Activated T-cell treated with anti-CD3 and anti-CD28 coated beads, Interleukin-2, amount 50 U/mL, for 4 hours (primary cell): ENCODE results near the gene CKM. TPM values are rescaled to one million over a fixed set of nuclear protein-coding genes. Genes with fewer than 3 reads are reported as not detected.
"Not testable (repeated sequence)": the region's sequence is repeated elsewhere in the genome, so short reads cannot be mapped to it uniquely, and the experiment has no call there.

ENCODE experiments used
- ATAC-seq, 2 donors: fragments of 200-7000 bp; cut with Tn5 transposase; one replicate each; pipeline ENCODE4 v1.10.0; 2021
- DNase-seq: peaks from one replicate; pipeline ENCODE4 v3.0.0-alpha.2; 2020
- H3K27me3 Mint-ChIP-seq: one replicate; pipeline ENCODE4 v1.8.0; 2021; ENCODE audit warnings: low read depth, mixed read lengths
- H3K36me3 Mint-ChIP-seq: one replicate; pipeline ENCODE4 v1.8.0; 2022; ENCODE audit warnings: mixed read lengths; ENCODE audit not compliant: insufficient read depth
- H3K4me1 Mint-ChIP-seq: one replicate; pipeline ENCODE4 v1.8.0; 2021; ENCODE audit warnings: low read depth, mixed read lengths
- H3K4me3 Mint-ChIP-seq: one replicate; pipeline ENCODE4 v1.8.0; 2021; ENCODE audit warnings: mild to moderate bottlenecking, moderate library complexity, mixed read lengths
- H3K9me3 Mint-ChIP-seq: one replicate; pipeline ENCODE4 v1.8.0; 2021; ENCODE audit warnings: mixed read lengths
- total RNA-seq, 3 donors: library from RNA; stranded (reverse); gene quantifications; one replicate each; pipeline ENCODE4 v1.2.1, GENCODE V29; 2021

Gene CKM
- total RNA-seq, 3 donors from 2014 or later, result not detected

DNA sequence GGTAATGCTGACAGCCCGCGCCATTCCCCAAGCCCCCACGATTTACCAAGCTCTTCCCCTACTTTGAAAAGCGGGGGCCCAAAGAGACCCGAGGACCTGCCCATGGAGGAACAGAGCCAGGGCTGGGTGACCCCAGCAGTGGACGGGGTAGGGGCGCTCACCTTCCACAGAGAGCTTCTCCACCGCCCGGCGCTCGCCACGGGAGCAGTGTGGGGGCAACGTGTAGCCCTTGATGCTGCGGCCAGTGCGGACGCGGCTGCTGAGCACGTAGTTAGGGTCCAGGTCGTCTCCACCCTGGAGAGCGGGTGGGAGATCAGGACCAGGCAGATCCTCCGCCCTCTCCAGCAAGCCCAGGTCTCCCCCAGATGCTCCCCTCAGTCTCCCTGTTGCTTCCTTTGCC, 7.4 kb downstream of the CKM start:
- DNase-seq (no peak), ATAC-seq (no peak)
- H3K9me3 Mint-ChIP-seq, result no peaks in the 10 kb centered on the region
- H3K36me3 Mint-ChIP-seq, result no peaks in the 10 kb centered on the region
- H3K4me3 Mint-ChIP-seq, result no peak overlapping the region
- H3K4me1 Mint-ChIP-seq, result no peaks in the 10 kb centered on the region
- peaks cover 45% of the 10 kb centered on the region for H3K27me3 Mint-ChIP-seq

DNA sequence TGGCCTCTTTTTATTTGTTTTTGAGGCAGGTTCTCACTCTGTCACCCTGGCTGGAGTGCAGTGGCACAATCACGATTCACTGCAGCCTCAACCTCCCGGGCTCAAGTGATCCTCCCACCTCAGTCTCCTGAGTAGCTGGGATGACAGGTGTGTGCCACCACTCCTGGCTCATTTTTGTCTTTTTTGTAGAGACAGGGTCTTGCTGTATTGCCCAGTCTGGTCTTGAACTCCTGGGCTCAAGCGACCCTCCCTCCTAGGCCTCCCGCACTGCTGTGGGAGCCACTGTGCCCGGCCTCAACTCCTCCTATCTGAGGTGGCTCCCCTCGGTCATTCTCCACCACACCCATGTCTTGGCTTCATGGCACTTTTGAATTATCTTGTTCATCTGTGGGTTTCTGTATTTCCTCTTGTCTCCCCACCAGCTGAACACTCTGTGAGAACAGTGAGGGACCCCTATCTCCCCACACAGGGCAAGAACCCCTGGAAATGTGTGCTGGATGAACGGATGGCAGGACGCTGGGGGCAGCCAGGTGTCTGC, 7.9 kb downstream of the CKM start:
- peaks cover 43% of the 10 kb centered on the region for H3K27me3 Mint-ChIP-seq
- H3K4me3 Mint-ChIP-seq, result no peak overlapping the region
- no peak for DNase-seq
- no peaks in the 10 kb centered on the region for H3K36me3 Mint-ChIP-seq
- no peaks in the 10 kb centered on the region for H3K4me1 Mint-ChIP-seq
- no peak for ATAC-seq
- H3K9me3 Mint-ChIP-seq, result no peaks in the 10 kb centered on the region

DNA sequence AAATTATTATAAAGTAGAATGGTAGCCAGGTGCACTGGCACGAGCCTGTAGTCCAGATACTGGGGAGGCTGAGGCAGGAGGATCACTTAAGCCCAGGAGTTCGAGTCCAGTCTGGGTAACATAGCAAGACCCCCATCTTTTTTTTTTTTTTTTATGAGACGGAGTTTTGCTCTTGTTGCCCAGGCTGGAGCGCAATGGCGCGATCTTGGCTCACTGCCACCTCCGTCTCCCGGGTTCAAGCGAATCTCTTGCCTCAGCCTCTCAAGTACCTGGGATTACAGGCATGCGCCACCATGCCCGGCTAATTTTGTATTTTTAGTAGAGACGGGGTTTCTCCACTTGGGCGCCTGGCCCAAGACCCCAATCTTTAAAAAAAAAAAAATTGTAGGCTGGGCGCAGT, 10.4 kb downstream of the CKM start:
- not testable (repeated sequence) for H3K4me1 Mint-ChIP-seq, DNase-seq, H3K9me3 Mint-ChIP-seq, H3K4me3 Mint-ChIP-seq, ATAC-seq, H3K36me3 Mint-ChIP-seq
- H3K27me3 Mint-ChIP-seq, result peaks cover 29% of the 10 kb centered on the region

DNA sequence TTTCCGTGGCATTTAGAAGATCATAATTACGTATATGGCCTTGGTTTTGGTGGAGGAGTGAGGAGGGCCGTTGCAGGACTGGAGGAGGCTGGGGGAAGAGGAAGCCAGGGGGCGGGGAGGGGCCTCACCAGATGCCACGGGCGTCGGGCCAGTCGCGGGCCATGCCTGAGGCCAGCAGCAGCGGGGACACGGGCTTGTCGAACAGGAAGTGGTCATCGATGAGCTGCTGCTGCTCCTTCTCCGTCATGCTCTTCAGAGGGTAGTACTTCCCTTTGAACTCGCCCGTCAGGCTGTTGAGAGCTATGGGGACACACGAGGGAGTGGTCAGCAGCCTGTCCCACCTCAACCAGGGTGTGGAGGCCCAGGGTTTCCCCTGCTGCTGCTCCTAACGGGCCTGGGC, 11.1 kb downstream of the CKM start:
- DNase-seq (no peak), ATAC-seq (no peak)
- Mint-ChIP-seq H3K4me3 (no peak overlapping the region), H3K27me3 (peaks cover 25% of the 10 kb centered on the region), H3K4me1 (no peaks in the 10 kb centered on the region), H3K9me3 (no peaks in the 10 kb centered on the region), H3K36me3 (no peaks in the 10 kb centered on the region)

DNA sequence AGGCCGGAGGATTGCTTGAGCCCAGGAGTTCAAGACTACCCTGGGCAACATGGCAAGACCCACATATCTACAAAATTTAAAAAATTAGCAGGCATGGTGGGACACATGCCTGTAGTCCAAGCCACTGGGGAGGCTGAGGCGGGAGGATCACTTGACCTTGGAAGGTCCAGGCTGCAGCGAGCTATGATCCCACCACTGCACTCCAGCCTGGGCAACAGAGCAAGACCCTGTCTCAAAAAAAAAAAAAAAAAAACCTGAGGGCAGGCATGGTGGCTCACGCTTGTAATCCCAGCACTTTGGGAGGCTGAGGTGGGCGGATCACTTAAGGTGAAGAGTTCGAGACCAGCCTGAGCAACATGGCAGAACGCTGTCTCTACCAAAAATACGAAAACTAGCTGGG, 13.4 kb downstream of the CKM start:
- not testable (repeated sequence) for ATAC-seq, DNase-seq, H3K9me3 Mint-ChIP-seq, H3K4me1 Mint-ChIP-seq, H3K4me3 Mint-ChIP-seq, H3K36me3 Mint-ChIP-seq
- H3K27me3 Mint-ChIP-seq, result peaks cover 12% of the 10 kb centered on the region

DNA sequence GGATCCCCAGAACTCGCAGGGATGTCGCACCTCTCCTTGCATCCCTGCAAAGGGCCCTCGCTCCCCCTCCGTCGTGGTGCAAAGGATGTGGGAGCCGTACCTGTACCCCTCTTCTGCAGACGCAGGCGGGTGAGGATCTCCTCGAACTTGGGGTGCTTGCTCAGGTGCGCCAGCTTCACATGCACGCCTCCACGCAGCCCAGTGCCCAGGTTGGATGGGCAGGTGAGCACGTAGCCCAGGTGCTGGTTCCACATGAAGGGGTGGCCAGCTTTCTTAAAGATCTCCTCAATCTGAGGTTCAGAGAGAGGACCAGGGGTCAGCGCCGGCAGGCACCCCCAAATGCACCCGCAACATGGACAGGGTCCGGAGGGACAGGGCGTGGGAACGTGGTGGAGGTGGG, 15.3 kb downstream of the CKM start:
- Mint-ChIP-seq H3K36me3 (no peaks in the 10 kb centered on the region), H3K4me1 (no peaks in the 10 kb centered on the region), H3K9me3 (no peaks in the 10 kb centered on the region), H3K27me3 (peaks cover 7% of the 10 kb centered on the region), H3K4me3 (no peak overlapping the region)
- DNase-seq (no peak), ATAC-seq (no peak)

DNA sequence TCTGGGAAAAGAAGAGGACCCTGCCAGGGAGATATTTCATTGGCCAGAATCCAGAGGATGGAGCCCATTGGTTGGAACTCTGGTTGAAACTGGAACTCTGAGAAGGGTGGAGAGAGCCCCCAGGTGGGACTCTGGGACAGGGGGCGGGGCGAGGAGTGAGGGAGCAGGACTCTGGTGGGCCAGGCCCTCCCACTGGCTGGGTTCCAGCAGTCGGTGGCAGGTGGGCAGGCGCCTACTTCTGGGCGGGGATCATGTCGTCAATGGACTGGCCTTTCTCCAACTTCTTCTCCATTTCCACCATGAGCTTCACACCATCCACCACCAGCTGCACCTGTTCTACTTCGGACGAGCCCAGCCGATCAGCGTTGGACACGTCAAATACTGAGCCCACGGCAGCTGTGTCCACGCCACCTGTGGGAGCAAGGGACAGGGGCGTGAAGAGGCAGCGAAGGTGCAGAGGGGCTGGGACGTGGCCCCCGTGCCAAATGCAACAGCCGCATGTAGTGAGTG, 16.1 kb downstream of the CKM start:
- DNase-seq, result no peak
- H3K27me3 Mint-ChIP-seq, result peaks cover 6% of the 10 kb centered on the region
- no peak overlapping the region for H3K4me3 Mint-ChIP-seq
- peaks cover 4% of the 10 kb centered on the region for H3K36me3 Mint-ChIP-seq
- H3K9me3 Mint-ChIP-seq, result no peaks in the 10 kb centered on the region
- ATAC-seq, result no peak
- no peaks in the 10 kb centered on the region for H3K4me1 Mint-ChIP-seq

DNA sequence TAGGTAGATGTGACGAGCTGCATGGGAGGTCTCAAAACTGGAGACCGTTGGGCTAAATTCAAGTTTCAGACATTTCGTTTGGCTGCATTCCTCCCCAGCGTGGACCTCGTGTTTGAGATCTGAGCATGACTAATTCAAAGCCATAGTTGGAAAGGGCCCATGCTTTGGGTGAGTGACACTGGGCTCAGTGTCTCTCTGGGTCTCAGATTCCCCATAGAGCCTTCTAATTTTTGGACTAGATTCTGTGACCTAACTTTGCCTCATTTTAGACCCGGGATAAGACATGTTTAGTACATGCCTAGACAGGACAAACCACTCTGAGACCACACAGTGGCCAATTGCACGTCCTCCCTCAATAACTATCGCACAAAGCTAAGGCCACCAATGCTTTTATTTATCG, 16.6 kb downstream of the CKM start:
- Mint-ChIP-seq H3K4me1 (no peaks in the 10 kb centered on the region), H3K27me3 (peaks cover 2% of the 10 kb centered on the region), H3K4me3 (no peak overlapping the region), H3K36me3 (peaks cover 4% of the 10 kb centered on the region), H3K9me3 (no peaks in the 10 kb centered on the region)
- ATAC-seq (no peak), DNase-seq (no peak)

DNA sequence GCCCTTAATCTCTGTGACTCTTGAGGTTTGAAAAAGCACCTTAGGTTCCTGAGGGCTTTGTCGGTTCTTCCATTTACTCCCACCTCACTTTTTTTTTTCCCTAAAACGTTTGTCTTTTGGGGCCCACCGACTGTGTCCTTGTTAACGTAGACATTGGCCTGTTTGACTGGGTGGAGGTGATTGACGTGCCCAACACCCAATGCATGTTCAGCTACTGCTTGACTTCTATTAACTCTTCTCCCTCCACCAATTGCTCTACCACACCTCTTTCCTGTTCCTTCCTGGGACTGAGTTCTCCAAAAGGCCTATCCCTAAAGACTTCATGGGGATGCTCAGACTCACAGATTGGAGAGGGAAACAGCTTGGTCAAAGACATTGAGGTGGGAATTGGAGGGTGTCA, 17.3 kb downstream of the CKM start:
- Mint-ChIP-seq H3K9me3 (no peaks in the 10 kb centered on the region), H3K4me3 (no peak overlapping the region), H3K4me1 (no peaks in the 10 kb centered on the region), H3K27me3 (peaks cover 2% of the 10 kb centered on the region), H3K36me3 (peaks cover 4% of the 10 kb centered on the region)
- ATAC-seq (no peak), DNase-seq (no peak)

DNA sequence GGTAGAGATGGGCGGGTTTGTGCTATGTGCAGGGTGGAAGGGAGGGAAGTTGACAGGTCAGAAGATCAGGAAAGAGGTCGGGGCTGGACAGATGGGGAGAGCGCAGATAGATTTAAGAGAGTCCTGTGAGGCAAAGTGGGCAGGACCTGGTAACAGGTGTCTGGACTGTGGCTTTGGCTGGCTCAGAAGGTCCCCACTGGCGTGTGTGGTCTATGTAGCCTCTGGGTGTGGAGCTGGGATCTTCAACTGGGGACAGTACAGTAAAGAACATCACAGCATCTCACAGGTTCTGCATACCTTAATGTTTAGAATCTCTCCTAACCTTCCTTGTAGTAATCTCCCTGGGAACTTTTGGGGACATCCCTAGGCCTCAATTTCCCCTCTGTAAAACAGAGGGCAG, 17.7 kb downstream of the CKM start:
- H3K27me3 Mint-ChIP-seq, result peaks cover 2% of the 10 kb centered on the region
- H3K4me3 Mint-ChIP-seq, result no peak overlapping the region
- no peaks in the 10 kb centered on the region for H3K4me1 Mint-ChIP-seq
- ATAC-seq, result no peak
- no peak for DNase-seq
- peaks cover 7% of the 10 kb centered on the region for H3K36me3 Mint-ChIP-seq
- no peaks in the 10 kb centered on the region for H3K9me3 Mint-ChIP-seq

DNA sequence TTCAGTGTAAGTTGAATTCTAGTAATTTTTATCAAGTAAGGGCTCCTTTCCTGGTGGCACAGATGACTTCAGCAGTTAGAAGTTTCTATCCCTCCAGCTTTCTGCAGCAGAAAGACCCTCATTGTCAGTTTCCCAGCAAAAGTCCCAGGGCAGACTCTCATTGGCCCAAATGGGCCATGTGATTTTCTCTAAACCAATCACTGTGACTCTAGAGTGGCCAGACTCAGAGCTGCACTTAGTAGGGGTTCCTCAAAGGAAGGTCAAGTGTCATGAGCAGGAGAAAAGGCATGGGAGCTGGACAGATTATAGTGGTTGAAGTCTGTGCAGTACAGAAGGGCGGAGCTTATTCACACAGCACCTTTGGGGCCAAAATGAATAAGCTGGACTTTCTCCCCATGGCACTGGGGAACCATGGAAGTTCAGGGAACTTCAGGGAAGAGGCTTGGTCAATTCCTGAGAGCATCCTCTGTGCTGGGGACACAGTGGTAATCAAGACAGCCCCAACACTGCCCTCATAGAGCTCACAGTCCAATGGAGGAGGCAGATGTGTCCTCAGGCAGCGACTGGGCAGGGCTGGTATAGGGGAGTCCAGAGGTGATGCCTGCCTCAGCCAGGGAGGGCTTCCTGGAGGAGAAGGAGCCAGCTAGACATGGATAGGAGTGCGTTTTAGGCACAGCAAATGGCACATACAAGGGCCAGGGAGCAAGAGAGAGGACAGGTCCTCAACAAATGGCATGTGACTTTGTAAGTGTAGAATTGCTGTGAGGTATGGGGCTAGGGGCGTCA, 18.3 kb downstream of the CKM start:
- ATAC-seq, result no peak
- no peaks in the 10 kb centered on the region for H3K27me3 Mint-ChIP-seq
- no peaks in the 10 kb centered on the region for H3K9me3 Mint-ChIP-seq
- H3K4me1 Mint-ChIP-seq, result no peaks in the 10 kb centered on the region
- H3K4me3 Mint-ChIP-seq, result no peak overlapping the region
- H3K36me3 Mint-ChIP-seq, result peaks cover 9% of the 10 kb centered on the region
- no peak for DNase-seq

DNA sequence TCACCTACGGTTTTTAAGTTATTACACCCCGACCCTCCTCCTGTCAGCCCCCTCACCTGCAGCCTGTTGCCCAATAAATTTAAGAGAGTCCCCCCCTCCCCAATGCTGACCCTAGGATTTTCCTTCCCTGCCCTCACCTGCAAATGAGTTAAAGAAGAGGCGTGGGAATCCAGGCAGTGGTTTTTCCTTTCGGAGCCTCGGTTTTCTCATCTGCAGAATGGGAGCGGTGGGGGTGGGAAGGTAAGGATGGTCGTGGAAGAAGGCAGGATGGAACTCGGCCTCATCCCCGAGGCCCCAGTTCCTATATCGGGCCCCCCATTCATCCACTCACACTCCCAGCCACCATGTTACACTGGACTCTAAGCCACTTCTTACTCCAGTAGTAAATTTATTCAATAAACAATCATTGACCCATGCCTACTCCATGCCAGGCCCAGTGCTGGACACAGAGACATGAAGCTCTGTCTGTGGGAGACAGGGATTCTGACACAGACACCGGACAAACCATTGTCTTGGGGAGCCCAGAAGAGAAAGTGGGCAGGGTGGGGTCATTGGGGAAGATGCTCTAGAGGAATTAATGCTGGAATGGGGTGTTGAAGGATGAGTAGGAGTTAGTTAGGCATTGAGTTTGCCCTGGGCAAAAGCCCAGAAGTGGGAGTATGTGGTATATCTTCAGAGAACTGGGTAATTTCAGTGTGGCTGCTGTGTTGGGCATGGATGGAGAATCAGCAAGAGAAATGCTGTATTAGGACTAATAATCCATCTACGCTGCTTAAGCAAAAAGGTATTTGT, 19.2 kb downstream of the CKM start:
- H3K27me3 Mint-ChIP-seq, result no peaks in the 10 kb centered on the region
- DNase-seq, result no peak
- no peaks in the 10 kb centered on the region for H3K4me1 Mint-ChIP-seq
- peaks cover 12% of the 10 kb centered on the region for H3K36me3 Mint-ChIP-seq
- no peak overlapping the region for H3K4me3 Mint-ChIP-seq
- ATAC-seq, result no peak
- H3K9me3 Mint-ChIP-seq, result no peaks in the 10 kb centered on the region

DNA sequence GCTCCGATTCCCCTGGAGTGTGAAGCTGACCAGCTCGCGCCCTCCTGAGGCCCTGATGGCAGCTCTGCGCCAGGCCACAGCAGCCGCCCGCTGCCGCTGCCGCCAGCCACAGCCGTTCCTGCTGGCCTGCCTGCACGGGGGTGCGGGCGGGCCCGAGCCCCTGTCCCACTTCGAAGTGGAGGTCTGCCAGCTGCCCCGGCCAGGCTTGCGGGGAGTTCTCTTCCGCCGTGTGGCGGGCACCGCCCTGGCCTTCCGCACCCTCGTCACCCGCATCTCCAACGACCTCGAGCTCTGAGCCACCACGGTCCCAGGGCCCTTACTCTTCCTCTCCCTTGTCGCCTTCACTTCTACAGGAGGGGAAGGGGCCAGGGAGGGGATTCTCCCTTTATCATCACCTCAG, 20.3 kb downstream of the CKM start:
- no peak for DNase-seq

DNA sequence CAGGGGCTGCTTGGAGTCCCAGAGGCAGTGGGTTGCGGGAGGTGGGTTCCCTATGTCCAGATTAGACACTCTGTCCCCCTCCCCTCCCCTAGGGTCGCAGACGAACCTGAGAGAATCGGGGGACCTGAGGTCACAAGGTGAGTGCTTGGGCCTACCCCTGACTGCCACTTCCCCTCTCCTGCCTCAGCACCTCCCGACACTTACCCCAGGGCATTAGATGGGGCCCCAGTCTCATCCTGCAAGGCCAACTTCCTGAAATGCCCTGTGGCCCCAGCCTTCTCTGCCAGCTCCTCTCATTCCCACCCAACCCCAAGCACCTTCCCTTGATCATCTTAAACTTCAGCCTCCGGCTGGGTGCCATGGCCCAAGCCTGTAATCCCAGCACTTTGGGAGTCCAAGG, 23.0 kb downstream of the CKM start:
- ATAC-seq, result no peak
- Mint-ChIP-seq H3K4me1 (no peaks in the 10 kb centered on the region), H3K36me3 (peaks cover 26% of the 10 kb centered on the region)

More for the DNA sequence above, 20.3 kb downstream of the CKM start:
- no peak for ATAC-seq
- H3K36me3 Mint-ChIP-seq, result peaks cover 16% of the 10 kb centered on the region
- H3K9me3 Mint-ChIP-seq, result no peaks in the 10 kb centered on the region
- no peaks in the 10 kb centered on the region for H3K4me1 Mint-ChIP-seq
- no peaks in the 10 kb centered on the region for H3K27me3 Mint-ChIP-seq
- H3K4me3 Mint-ChIP-seq, result no peak overlapping the region

DNA sequence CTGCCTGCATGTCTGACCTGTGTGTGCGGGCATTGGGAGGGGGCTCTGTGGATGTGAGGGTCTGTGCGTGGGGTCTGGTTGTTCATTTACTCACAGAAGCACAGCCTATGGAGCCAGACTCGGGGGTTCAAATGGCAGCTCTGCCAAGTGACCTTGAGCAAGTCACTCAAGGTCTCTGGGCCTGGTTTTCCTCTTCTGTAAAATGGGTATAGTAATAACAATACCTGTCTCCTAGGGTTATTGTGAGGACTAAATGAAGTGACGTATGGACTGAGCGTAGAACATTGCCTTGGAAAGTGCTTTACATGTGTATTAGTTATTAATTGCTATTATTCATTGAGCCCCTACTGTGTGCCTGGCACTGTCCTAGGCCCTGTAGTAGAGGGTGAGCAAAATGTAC, 24.4 kb downstream of the CKM start:
- Mint-ChIP-seq H3K4me3 (no peak overlapping the region), H3K4me1 (no peaks in the 10 kb centered on the region), H3K9me3 (no peaks in the 10 kb centered on the region), H3K36me3 (peaks cover 30% of the 10 kb centered on the region), H3K27me3 (no peaks in the 10 kb centered on the region)
- ATAC-seq (no peak), DNase-seq (no peak)

More for the DNA sequence above, 23.0 kb downstream of the CKM start:
- Mint-ChIP-seq H3K4me3 (no peak overlapping the region), H3K9me3 (no peaks in the 10 kb centered on the region), H3K27me3 (no peaks in the 10 kb centered on the region)
- no peak for DNase-seq
